K562 (cell line): ENCODE data around the gene MPL. TPM values are rescaled to one million over a fixed set of nuclear protein-coding genes. Genes with fewer than 3 reads are reported as not detected.

Source experiments
- ARID2 ChIP-seq: fragments of 450-650 bp; IDR thresholded peaks from 2 replicates; pipeline ENCODE4 v1.6.1; 2017; ENCODE audit warnings: antibody characterized with exemption, mild to moderate bottlenecking
- CBX1 ChIP-seq: sonication (generic); IDR thresholded peaks from 2 replicates; pipeline ENCODE4 v1.6.1; 2016; ENCODE audit warnings: antibody characterized with exemption, low read depth, mild to moderate bottlenecking
- CBX2 ChIP-seq: fragments of 200-600 bp; sonication (generic); IDR thresholded peaks from one replicate; pipeline ENCODE4 v1.6.1; 2012; ENCODE audit warnings: mild to moderate bottlenecking, low read length, inconsistent platforms; ENCODE audit not compliant: insufficient read depth, poor library complexity, severe bottlenecking
- CBX3 ChIP-seq, 2 experiments: IDR thresholded peaks; 1 replicate in 1 of 2; 2 replicates in 1 of 2; pipeline ENCODE4 v1.6.1; 2012; ENCODE audit warnings: inconsistent platforms in 2 of 2, low read length in 2 of 2, borderline replicate concordance in 1 of 2, control low read depth in 1 of 2
- COPS2 ChIP-seq: fragments of 450-650 bp; conservative IDR thresholded peaks from 2 replicates; pipeline ENCODE4 v1.6.1; 2016; ENCODE audit warnings: mild to moderate bottlenecking, moderate library complexity
- CREB5 ChIP-seq: fragments of 250-450 bp; sonication (Bioruptor Pico); IDR thresholded peaks from 2 replicates; pipeline ENCODE4 v1.5.0; 2020; ENCODE audit warnings: mild to moderate bottlenecking
- E2F3 ChIP-seq: fragments of 250-450 bp; sonication (Bioruptor Pico); IDR thresholded peaks from 2 replicates; pipeline ENCODE4 v1.4.0; 2020; ENCODE audit warnings: mild to moderate bottlenecking
- FIP1L1 ChIP-seq: fragments of 200-400 bp; formaldehyde crosslinking; IDR thresholded peaks from 2 replicates; pipeline ENCODE4 v1.6.1; 2018; ENCODE audit warnings: mild to moderate bottlenecking, low read depth, low read length; ENCODE audit not compliant: poor library complexity, severe bottlenecking
- HBP1 ChIP-seq: fragments of 450-650 bp; formaldehyde crosslinking; IDR thresholded peaks from 2 replicates; pipeline ENCODE4 v1.4.0; 2022; ENCODE audit warnings: missing genetic modification characterization
- HDAC1 ChIP-seq, 2 experiments: fragments of 450-650 bp; IDR thresholded peaks; 2 replicates each; pipeline ENCODE4 v1.6.1; 2016 to 2017; ENCODE audit warnings: inconsistent platforms in 1 of 2, mild to moderate bottlenecking in 1 of 2, moderate library complexity in 1 of 2
- ILF3 ChIP-seq: fragments of 450-650 bp; IDR thresholded peaks from 2 replicates; pipeline ENCODE4 v1.6.1; 2018; ENCODE audit warnings: antibody characterized with exemption, mild to moderate bottlenecking, moderate library complexity, borderline replicate concordance
- KAT8 ChIP-seq: fragments of 450-650 bp; IDR thresholded peaks from 2 replicates; pipeline ENCODE4 v1.6.1; 2016; ENCODE audit warnings: low read depth, mild to moderate bottlenecking
- NR1H2 ChIP-seq: sonication (generic); formaldehyde crosslinking; IDR thresholded peaks from 2 replicates; pipeline ENCODE4 v1.4.0; 2020; ENCODE audit warnings: mild to moderate bottlenecking, missing genetic modification reagents
- PML ChIP-seq: IDR thresholded peaks from 2 replicates; pipeline ENCODE4 v1.6.1; 2012; ENCODE audit warnings: low read length, inconsistent platforms
- PRPF4 ChIP-seq: fragments of 200-400 bp; formaldehyde crosslinking; IDR thresholded peaks from one replicate; pipeline ENCODE4 v1.6.1; 2017; ENCODE audit warnings: low read length, low read depth, mild to moderate bottlenecking; ENCODE audit not compliant: insufficient read depth, poor library complexity, severe bottlenecking
- SIN3B ChIP-seq: fragments of 450-650 bp; IDR thresholded peaks from 2 replicates; pipeline ENCODE4 v1.6.1; 2017; ENCODE audit warnings: low read depth, mild to moderate bottlenecking, moderate library complexity
- TEAD4 ChIP-seq, 2 experiments: sonication (generic) in 1 of 2; formaldehyde crosslinking in 1 of 2; IDR thresholded peaks; 2 replicates each; pipeline versions ENCODE4 v1.6.1 to v1.8.0; 2012 to 2022; ENCODE audit warnings: borderline replicate concordance in 1 of 2, inconsistent platforms in 1 of 2, low read length in 1 of 2, mild to moderate bottlenecking in 1 of 2, missing genetic modification reagents in 1 of 2
- TSHZ1 ChIP-seq: fragments of 250-450 bp; sonication (Bioruptor Pico); IDR thresholded peaks from 2 replicates; pipeline ENCODE4 v1.4.0; 2020; ENCODE audit warnings: mild to moderate bottlenecking, moderate library complexity
- U2AF1 ChIP-seq: fragments of 200-400 bp; formaldehyde crosslinking; optimal IDR thresholded peaks from 2 replicates; pipeline ENCODE3; 2017; ENCODE audit warnings: mild to moderate bottlenecking, low read depth, low read length, moderate library complexity
- ZBTB43 ChIP-seq: sonication (generic); formaldehyde crosslinking; IDR thresholded peaks from 2 replicates; pipeline ENCODE4 v1.8.0; 2023; ENCODE audit warnings: mild to moderate bottlenecking, missing genetic modification reagents
- polyA plus RNA-seq, 8 experiments: library from polyadenylated mRNA; depleted of rRNA in 4 of 8; stranded (reverse) in 5 of 8; unstranded in 3 of 8; fragments of >200 nt; fragmentation: Nextera tagmentation in 2 of 8; fragmentation: Illumina TruSeq in 1 of 8; extraction: Ambion mirVana in 2 of 8; extraction: Trizol in 1 of 8; gene quantifications; 2 replicates each; pipeline versions ENCODE4 v1.2.1 to v1.2.3, GENCODE V29; 2011 to 2014; ENCODE audit warnings: inconsistent platforms in 1 of 8, missing spikeins in 1 of 8
- total RNA-seq, 7 experiments: library from RNA; depleted of rRNA in 6 of 7; stranded (reverse); fragments of >200 nt in 6 of 7; fragmentation: Illumina TruSeq in 2 of 7; extraction: Trizol in 2 of 7; gene quantifications; 2 replicates each; pipeline versions ENCODE4 v1.2.1 to v1.2.3, GENCODE V29; 2011 to 2021; ENCODE audit warnings: low replicate concordance in 1 of 7

Gene MPL
- total and polyA plus RNA-seq, 9 of the 15 experiments (the other 6 are each of a cell fraction or from before 2014, with no cell fraction given): not detected

- TF ChIP-seq ZBTB43 (CRISPR knock-in tag) (no peak), SIN3B (peak; percentile 74), COPS2 (no peak), CBX1 (peak; percentile 78; the same call in 1 of the 2 replicates), CBX2 (no peak), TSHZ1 (no peak), ARID2 (no peak), E2F3 (CRISPR knock-in tag) (peak; percentile 84), PML (no peak), TEAD4 (IDR thresholded peaks at IDR 0.05; ENCODE audit: low read length) (peak; percentile 11; the same call in 1 of the 2 replicates), TEAD4 (CRISPR knock-in tag; IDR thresholded peaks at IDR 0.05; ENCODE audit: borderline replicate concordance) (0 out of 2 replicates have a peak, but pooled peaks have one; percentile 32), HDAC1 (IDR thresholded peaks at IDR 0.05) (peak in 1 of 2 experiments; percentile 90; a peak in 2 of 4 replicates), HBP1 (CRISPR knock-in tag) (0 out of 2 replicates have a peak, but pooled peaks have one; percentile 39), PRPF4 (no peak), ILF3 (no peak), FIP1L1 (peak; percentile 73), CBX3 (IDR thresholded peaks at IDR 0.05; ENCODE audit: borderline replicate concordance in 1 of 2, low read length in 2 of 2) (peak in 1 of 2 experiments; percentile 31; a peak in 1 of 3 replicates), CREB5 (no peak), U2AF1 (no peak), NR1H2 (CRISPR knock-in tag) (no peak), KAT8 (no peak)
Observed at GRCh38 chr1:43367904-43368645, 30.5 kb downstream of the MPL start, which contains the start of gene ELOVL1 (continued).
